Measurements from ENCODE around the gene CATSPERD. TPM values are rescaled to one million over a fixed set of nuclear protein-coding genes. Genes with fewer than 3 reads are reported as not detected.

The CATSPERD gene
- total and polyA plus RNA-seq, 9 of the 15 experiments (the other 6 are each of a cell fraction or from before 2014, with no cell fraction given) = not detected

GRCh38 chr19:5805462-5806132 lies 85.2 kb downstream of the CATSPERD start (continued):
- TF ChIP-seq, protein P1, sequence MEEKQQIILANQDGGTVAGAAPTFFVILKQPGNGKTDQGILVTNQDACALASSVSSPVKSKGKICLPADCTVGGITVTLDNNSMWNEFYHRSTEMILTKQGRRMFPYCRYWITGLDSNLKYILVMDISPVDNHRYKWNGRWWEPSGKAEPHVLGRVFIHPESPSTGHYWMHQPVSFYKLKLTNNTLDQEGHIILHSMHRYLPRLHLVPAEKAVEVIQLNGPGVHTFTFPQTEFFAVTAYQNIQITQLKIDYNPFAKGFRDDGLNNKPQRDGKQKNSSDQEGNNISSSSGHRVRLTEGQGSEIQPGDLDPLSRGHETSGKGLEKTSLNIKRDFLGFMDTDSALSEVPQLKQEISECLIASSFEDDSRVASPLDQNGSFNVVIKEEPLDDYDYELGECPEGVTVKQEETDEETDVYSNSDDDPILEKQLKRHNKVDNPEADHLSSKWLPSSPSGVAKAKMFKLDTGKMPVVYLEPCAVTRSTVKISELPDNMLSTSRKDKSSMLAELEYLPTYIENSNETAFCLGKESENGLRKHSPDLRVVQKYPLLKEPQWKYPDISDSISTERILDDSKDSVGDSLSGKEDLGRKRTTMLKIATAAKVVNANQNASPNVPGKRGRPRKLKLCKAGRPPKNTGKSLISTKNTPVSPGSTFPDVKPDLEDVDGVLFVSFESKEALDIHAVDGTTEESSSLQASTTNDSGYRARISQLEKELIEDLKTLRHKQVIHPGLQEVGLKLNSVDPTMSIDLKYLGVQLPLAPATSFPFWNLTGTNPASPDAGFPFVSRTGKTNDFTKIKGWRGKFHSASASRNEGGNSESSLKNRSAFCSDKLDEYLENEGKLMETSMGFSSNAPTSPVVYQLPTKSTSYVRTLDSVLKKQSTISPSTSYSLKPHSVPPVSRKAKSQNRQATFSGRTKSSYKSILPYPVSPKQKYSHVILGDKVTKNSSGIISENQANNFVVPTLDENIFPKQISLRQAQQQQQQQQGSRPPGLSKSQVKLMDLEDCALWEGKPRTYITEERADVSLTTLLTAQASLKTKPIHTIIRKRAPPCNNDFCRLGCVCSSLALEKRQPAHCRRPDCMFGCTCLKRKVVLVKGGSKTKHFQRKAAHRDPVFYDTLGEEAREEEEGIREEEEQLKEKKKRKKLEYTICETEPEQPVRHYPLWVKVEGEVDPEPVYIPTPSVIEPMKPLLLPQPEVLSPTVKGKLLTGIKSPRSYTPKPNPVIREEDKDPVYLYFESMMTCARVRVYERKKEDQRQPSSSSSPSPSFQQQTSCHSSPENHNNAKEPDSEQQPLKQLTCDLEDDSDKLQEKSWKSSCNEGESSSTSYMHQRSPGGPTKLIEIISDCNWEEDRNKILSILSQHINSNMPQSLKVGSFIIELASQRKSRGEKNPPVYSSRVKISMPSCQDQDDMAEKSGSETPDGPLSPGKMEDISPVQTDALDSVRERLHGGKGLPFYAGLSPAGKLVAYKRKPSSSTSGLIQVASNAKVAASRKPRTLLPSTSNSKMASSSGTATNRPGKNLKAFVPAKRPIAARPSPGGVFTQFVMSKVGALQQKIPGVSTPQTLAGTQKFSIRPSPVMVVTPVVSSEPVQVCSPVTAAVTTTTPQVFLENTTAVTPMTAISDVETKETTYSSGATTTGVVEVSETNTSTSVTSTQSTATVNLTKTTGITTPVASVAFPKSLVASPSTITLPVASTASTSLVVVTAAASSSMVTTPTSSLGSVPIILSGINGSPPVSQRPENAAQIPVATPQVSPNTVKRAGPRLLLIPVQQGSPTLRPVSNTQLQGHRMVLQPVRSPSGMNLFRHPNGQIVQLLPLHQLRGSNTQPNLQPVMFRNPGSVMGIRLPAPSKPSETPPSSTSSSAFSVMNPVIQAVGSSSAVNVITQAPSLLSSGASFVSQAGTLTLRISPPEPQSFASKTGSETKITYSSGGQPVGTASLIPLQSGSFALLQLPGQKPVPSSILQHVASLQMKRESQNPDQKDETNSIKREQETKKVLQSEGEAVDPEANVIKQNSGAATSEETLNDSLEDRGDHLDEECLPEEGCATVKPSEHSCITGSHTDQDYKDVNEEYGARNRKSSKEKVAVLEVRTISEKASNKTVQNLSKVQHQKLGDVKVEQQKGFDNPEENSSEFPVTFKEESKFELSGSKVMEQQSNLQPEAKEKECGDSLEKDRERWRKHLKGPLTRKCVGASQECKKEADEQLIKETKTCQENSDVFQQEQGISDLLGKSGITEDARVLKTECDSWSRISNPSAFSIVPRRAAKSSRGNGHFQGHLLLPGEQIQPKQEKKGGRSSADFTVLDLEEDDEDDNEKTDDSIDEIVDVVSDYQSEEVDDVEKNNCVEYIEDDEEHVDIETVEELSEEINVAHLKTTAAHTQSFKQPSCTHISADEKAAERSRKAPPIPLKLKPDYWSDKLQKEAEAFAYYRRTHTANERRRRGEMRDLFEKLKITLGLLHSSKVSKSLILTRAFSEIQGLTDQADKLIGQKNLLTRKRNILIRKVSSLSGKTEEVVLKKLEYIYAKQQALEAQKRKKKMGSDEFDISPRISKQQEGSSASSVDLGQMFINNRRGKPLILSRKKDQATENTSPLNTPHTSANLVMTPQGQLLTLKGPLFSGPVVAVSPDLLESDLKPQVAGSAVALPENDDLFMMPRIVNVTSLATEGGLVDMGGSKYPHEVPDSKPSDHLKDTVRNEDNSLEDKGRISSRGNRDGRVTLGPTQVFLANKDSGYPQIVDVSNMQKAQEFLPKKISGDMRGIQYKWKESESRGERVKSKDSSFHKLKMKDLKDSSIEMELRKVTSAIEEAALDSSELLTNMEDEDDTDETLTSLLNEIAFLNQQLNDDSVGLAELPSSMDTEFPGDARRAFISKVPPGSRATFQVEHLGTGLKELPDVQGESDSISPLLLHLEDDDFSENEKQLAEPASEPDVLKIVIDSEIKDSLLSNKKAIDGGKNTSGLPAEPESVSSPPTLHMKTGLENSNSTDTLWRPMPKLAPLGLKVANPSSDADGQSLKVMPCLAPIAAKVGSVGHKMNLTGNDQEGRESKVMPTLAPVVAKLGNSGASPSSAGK (IDR thresholded peaks at IDR 0.05) = no peak; the same call in 1 of the 2 replicates
- TF ChIP-seq RAD21 (CRISPR knock-in tag; conservative IDR thresholded peaks at IDR 0.05 in 1 of 2, IDR thresholded peaks at IDR 0.05 in 1 of 2) (peak; percentile 48 to 74), ATF4 (CRISPR knock-in tag; IDR thresholded peaks at IDR 0.05) (no peak), ZBTB7A (IDR thresholded peaks at IDR 0.05; ENCODE audit: borderline replicate concordance, control insufficient read depth, low read depth, low read length) (peak; percentile 96), SNIP1 (IDR thresholded peaks at IDR 0.05; ENCODE audit: low read depth) (no peak), SIN3A (IDR thresholded peaks at IDR 0.05; ENCODE audit: borderline replicate concordance in 2 of 2, control insufficient read depth in 1 of 2, low read depth in 2 of 2, low read length in 2 of 2) (peak in 1 of 2 experiments; percentile 16; a peak in 1 of 4 replicates)
- TF ChIP-seq, protein P2, sequence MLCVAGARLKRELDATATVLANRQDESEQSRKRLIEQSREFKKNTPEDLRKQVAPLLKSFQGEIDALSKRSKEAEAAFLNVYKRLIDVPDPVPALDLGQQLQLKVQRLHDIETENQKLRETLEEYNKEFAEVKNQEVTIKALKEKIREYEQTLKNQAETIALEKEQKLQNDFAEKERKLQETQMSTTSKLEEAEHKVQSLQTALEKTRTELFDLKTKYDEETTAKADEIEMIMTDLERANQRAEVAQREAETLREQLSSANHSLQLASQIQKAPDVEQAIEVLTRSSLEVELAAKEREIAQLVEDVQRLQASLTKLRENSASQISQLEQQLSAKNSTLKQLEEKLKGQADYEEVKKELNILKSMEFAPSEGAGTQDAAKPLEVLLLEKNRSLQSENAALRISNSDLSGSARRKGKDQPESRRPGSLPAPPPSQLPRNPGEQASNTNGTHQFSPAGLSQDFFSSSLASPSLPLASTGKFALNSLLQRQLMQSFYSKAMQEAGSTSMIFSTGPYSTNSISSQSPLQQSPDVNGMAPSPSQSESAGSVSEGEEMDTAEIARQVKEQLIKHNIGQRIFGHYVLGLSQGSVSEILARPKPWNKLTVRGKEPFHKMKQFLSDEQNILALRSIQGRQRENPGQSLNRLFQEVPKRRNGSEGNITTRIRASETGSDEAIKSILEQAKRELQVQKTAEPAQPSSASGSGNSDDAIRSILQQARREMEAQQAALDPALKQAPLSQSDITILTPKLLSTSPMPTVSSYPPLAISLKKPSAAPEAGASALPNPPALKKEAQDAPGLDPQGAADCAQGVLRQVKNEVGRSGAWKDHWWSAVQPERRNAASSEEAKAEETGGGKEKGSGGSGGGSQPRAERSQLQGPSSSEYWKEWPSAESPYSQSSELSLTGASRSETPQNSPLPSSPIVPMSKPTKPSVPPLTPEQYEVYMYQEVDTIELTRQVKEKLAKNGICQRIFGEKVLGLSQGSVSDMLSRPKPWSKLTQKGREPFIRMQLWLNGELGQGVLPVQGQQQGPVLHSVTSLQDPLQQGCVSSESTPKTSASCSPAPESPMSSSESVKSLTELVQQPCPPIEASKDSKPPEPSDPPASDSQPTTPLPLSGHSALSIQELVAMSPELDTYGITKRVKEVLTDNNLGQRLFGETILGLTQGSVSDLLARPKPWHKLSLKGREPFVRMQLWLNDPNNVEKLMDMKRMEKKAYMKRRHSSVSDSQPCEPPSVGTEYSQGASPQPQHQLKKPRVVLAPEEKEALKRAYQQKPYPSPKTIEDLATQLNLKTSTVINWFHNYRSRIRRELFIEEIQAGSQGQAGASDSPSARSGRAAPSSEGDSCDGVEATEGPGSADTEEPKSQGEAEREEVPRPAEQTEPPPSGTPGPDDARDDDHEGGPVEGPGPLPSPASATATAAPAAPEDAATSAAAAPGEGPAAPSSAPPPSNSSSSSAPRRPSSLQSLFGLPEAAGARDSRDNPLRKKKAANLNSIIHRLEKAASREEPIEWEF (CRISPR knock-in tag; IDR thresholded peaks at IDR 0.05) = no peak

All from K562 (cell line).